GM12891 (cell line): Measurements from ENCODE around the gene PFDN6.
A peak's percentile ranks its signal among the peaks of the same experiment; 100 is the strongest.

ENCODE experiments used
- DNase-seq: peaks from one replicate; pipeline ENCODE4 v3.0.0; 2011; ENCODE audit warnings: low spot score; ENCODE audit not compliant: insufficient read length
- FAIRE-seq: peaks from 2 replicates; lab custom pipeline; 2011; peaks lifted over from hg19 to GRCh38; lab: Jason Lieb, UNC
- PAX5 ChIP-seq: IDR thresholded peaks from 2 replicates; pipeline ENCODE4 v1.6.1; 2011; ENCODE audit warnings: low read length, moderate library complexity, mild to moderate bottlenecking; ENCODE audit not compliant: insufficient read depth, severe bottlenecking
- POLR2A ChIP-seq: IDR thresholded peaks from 2 replicates; pipeline ENCODE4 v1.6.1; 2011; ENCODE audit warnings: low read depth, low read length, control low read depth
- POLR2AphosphoS5 ChIP-seq: IDR thresholded peaks from 2 replicates; pipeline ENCODE4 v1.6.1; 2011; ENCODE audit warnings: low read depth, low read length, control low read depth
- POU2F2 ChIP-seq: IDR thresholded peaks from 2 replicates; pipeline ENCODE4 v1.6.1; 2011; ENCODE audit warnings: low read depth, mild to moderate bottlenecking, control low read depth, low read length, moderate library complexity
- SPI1 ChIP-seq: IDR thresholded peaks from 2 replicates; pipeline ENCODE4 v1.6.1; 2011; ENCODE audit warnings: low read depth, low read length, control low read depth
- TAF1 ChIP-seq: IDR thresholded peaks from 2 replicates; pipeline ENCODE4 v1.6.1; 2011; ENCODE audit warnings: low read depth, low read length, control low read depth

PFDN6 gene

DNA sequence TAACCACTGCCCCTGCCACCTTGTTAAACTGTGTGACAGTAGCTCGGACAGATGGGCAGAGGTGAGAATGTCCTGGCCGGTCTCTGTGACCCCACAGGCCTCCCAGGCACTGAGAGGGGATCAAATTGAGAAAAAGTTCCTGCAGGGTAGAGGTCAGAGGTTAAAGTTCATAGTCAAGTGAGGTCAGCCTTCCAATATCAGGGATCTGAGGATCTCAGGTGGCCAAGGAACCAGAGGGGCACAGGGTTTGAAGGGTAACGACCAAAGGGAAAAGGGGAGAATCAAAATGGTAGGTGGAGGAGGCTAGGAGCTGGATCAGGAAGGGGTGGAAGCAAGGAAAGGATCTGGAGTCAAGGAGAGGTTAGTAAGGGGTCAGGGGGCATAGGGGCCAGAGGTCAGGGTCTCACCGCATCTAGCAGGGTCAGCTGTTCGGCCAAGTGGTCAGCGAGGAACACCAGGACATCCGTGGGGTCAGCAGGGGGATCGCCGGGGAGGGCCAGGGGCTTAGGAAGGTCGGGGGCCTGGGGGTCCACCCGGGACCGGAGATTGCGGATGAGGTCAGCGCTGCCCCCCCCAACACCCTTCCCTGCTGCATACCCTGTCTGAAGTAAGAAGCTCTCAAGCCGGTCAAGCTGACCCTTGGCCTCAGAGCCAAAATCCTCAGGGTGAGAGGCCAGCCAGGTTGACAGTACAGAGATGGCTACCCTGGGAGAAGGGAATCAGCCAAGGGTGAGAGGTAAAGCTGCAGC is 6.4 kb downstream of the PFDN6 start:
- no peak for DNase-seq
- TF ChIP-seq TAF1 (no peak), POLR2AphosphoS5 (no peak), POLR2A (no peak), SPI1 (no peak), PAX5 (no peak), POU2F2 (no peak)
- FAIRE-seq, result no peak

DNA sequence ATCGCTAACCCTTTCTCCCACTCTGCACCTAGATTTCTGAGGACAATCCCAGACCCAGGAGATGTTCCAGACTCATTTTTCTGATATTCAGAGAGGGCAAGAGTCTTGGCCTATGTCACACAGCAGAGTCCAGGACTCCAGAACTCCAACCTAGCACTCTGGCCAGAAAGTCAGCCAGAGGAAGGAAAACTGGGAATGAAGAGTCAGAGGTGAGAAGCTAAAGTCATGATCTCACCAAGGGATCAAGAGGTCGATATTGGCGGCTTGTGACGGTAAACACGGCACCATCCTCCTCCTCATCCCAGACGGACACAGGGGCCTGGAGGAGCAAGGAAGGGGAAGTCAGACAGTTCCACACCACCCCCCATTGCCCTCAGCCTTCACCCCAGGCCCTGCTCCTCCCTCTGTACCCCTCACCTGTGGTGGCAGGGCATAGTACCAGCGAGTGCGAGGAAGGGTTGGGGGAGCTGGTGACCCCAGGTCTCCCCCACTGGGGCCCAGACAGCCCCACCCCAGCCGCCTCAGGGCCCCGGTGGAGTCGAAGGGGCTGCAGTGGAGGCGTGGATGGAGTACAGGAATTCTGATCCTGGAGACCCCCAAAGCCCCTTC is 7.5 kb downstream of the PFDN6 start:
- FAIRE-seq, result no peak
- no peak for TF ChIP-seq POLR2AphosphoS5
- TF ChIP-seq PAX5, result no peak
- no peak for TF ChIP-seq TAF1
- no peak for TF ChIP-seq POU2F2
- TF ChIP-seq SPI1, result no peak
- no peak for TF ChIP-seq POLR2A
- no peak for DNase-seq

DNA sequence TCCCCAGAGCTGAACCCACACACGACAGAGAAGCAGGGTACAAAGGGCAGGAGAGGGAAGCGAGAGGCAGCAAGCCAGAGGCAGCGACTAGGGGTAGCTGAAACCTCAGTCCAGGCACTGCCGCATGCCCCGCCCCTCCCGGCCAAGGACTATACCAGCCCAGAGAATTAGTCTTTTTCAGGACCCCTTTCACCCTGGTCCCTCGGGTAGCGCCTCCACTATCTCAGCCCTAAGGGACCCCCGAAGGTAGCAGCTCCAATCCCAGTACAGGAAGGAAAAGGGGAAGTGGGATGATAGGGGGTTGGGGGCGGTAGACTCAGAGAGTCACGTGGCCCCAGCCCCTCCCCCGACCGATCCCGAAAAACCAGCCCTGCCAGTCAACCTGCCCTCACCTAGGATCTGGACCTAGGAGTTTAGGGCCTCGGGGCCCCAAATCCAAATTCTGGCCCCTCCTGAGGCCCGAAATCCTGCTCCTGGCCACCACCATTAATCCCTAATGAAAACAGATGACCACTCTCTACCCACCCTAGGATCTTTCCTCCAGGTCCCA is 8.1 kb downstream of the PFDN6 start:
- DNase-seq (peak; percentile 56), FAIRE-seq (peak; percentile 31)
- TF ChIP-seq POLR2AphosphoS5 (no peak), SPI1 (peak; percentile 95)

DNA sequence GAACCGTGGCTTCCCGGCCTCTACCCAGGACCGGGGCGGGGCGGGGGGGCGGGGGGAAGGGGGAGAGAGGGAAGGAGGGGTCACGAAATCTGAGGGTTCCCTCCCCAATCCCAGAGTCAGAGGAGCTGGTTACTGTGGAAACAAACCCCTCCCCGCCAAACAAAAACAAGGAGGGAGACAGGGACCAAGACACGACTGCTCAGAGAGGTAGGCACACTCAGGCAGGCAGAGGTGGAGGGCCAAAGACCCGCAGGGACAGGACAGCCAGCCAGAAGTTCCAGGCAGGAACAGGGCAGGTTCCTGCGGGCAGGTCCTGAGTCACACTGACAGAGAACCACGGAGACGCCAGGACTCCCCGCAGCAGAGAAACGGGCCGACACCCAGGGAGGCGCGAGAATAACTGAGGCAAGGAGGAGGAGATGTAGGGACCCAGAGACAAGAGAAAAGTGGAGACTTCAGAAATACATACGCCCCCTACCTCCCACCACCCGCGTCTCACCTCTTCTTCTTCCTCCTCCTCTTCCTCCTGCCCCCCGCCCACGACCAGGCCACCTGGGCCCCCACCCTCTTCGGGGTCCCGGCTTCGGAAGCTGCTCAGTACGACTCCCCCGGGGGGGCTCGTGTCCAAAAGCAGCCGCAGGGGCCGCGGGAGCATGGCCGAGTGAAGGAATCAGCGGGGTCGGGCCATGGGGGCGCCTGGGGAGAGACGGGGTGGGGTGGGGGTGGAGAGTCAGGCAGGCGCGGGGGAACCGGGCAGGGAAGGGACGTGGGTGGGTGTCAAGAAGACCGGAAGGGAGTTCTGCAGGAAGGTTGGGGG is 8.8 kb downstream of the PFDN6 start:
- FAIRE-seq (peak; percentile 35), DNase-seq (peak; percentile 81)

DNA sequence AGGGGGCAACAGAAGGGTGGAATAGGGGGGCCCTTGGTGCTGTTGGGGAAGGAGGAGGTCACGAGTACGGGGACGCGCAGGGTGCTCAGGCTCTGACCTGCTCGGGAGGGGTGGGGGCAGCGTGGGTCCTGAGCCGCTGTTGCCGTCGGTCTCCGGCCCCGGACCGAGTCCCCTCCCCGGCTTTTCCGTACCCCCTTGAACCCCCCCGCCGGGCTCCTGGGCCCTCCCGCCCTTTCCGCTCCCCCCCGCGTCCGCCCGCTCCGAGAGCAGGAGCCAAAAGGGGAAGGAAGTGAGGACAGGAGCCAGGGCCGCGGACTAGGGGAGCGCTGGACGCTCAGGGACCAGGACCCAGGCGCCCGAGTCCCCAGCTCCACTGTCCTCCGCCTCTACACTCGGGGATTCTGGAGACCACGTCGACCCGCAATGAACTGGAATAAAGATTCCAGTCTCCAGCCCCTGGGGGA is 9.4 kb downstream of the PFDN6 start, which contains the start of gene RGL2:
Gene RGL2, minus strand, starts transcription at position 170 of the 464 bp plus-strand sequence. CDS start 332 bp downstream, outside the sequence.
- FAIRE-seq (no peak), DNase-seq (peak; percentile 62)
- TF ChIP-seq POU2F2, result no peak
- TF ChIP-seq SPI1, result peak; percentile 49

More for the DNA sequence above, 8.8 kb downstream of the PFDN6 start:
- no peak for TF ChIP-seq TAF1
- no peak for TF ChIP-seq POU2F2
- TF ChIP-seq POLR2A, result no peak
- TF ChIP-seq POLR2AphosphoS5, result 0 out of 2 replicates have a peak, but pooled peaks have one; percentile 50
- TF ChIP-seq SPI1, result no peak
- TF ChIP-seq PAX5, result no peak

DNA sequence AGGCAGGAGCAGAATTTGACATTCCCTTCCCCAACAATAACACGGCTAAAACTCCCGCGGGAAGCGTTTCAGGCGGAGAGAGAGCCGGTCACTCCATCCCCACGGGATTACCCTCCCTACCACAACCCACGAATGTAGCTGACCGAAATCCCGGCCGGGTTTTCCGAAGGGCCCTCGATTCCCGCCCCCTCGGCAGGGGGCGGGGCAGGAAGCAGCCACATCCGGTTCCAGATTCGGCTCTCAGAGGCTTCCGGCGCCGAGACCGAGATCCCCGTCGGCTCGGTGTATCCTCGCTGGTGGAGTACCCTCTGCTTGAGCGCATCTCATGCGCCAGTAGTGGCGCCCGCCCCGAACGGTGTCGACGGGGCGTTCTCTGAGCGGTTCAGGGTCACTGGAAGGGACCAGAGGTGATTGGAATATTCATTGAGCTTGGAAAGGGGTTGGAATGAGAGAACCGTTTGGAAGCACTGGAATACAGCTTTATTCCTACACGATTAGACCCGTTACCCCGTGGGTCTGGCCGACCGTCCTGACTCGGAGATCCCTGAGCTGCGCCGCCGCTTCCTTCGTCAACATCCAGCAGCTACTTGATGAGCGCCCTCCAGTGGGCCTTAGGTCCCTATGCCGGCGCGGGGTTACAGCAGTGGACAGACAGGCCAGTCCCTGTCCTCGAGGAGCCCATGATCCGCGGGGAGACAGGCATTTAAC is 10.0 kb downstream of the PFDN6 start:
- FAIRE-seq, result peak; percentile 76
- peak; percentile 75; the same call in 1 of the 2 replicates for TF ChIP-seq POLR2AphosphoS5
- TF ChIP-seq TAF1, result peak; percentile 50
- TF ChIP-seq POLR2A, result peak; percentile 82
- no peak for TF ChIP-seq SPI1
- TF ChIP-seq POU2F2, result peak; percentile 59
- TF ChIP-seq PAX5, result no peak

DNA sequence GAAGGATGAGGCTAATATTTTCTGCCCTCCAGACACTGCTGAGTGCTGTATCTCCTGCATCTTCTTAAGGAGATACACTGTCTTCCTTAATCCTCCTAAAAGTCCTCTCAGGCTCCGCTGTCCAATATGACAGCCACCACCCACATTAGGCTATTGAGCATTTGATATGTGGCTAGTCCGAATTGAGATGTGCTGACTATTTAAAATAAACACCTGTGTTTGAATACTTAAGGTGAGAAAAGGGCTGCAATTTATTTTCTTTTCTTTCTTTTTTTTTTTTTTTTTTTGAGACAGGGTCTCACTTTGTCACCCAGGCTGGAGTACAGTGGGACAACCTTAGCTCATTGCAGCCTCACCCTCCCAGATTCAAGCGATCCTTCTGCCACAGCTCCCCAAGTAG is 12.5 kb downstream of the PFDN6 start:
- TF ChIP-seq TAF1 (no peak), SPI1 (no peak), POLR2AphosphoS5 (no peak), PAX5 (no peak), POU2F2 (no peak), POLR2A (no peak)
- DNase-seq (no peak), FAIRE-seq (no peak)

More for the DNA sequence above, 10.0 kb downstream of the PFDN6 start:
- peak; percentile 89 for DNase-seq

DNA sequence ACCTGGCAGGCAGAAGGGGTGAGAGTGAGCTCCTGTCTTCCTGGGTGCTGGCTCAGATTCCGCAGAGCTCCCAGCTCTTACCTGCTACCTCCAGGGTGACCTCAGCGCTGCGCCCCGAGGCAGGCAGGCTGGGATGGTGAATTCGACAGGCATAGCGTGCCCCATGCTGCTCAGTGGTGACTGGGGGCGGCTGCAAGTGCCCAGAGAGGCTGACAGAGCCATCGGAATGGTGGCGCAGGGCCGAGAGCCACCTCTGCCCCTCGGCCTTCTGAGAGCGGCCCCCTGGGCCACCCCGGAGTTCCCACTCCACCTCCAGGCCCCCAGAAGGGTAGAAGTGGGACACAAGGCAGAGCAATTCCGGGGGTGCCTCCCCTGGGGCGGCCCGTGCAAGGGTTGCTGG is 14.8 kb downstream of the PFDN6 start:
- TF ChIP-seq TAF1 (no peak), POLR2A (no peak), SPI1 (no peak), PAX5 (no peak), POLR2AphosphoS5 (no peak), POU2F2 (no peak)
- DNase-seq (no peak), FAIRE-seq (no peak)

DNA sequence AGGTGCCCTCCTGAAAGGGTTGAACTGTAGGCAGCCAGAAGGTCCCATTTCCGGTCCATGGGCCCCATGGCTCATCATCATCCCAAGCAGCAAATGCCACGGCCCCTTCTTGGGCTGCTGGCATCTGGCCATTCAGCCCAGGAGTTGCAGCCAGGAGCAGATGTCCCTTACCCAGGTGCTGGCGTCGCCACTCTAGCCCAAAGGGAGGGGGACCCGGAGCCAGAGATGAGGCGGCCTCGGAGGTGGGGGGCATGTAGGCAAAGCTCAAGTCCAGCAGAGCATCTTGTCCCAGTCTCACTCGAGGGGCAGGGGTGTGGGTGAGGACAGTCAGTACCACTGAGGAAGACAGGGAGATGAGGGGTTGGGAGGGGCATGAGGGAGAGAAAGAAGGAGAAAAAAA is 15.7 kb downstream of the PFDN6 start:
- TF ChIP-seq POLR2AphosphoS5 (0 out of 2 replicates have a peak, but pooled peaks have one; percentile 4), POU2F2 (no peak)
- no peak for FAIRE-seq
- no peak for DNase-seq
